Measurements from ENCODE around the gene ZBED3. TPM values are rescaled to one million over a fixed set of nuclear protein-coding genes. Genes with fewer than 3 reads are reported as not detected.

ZBED3 gene
- total and polyA plus RNA-seq, 9 of the 15 experiments (the other 6 are each of a cell fraction or from before 2014, with no cell fraction given), result 0.01 to 0.03 (median 0.01) TPM; not detected in 5

DNA sequence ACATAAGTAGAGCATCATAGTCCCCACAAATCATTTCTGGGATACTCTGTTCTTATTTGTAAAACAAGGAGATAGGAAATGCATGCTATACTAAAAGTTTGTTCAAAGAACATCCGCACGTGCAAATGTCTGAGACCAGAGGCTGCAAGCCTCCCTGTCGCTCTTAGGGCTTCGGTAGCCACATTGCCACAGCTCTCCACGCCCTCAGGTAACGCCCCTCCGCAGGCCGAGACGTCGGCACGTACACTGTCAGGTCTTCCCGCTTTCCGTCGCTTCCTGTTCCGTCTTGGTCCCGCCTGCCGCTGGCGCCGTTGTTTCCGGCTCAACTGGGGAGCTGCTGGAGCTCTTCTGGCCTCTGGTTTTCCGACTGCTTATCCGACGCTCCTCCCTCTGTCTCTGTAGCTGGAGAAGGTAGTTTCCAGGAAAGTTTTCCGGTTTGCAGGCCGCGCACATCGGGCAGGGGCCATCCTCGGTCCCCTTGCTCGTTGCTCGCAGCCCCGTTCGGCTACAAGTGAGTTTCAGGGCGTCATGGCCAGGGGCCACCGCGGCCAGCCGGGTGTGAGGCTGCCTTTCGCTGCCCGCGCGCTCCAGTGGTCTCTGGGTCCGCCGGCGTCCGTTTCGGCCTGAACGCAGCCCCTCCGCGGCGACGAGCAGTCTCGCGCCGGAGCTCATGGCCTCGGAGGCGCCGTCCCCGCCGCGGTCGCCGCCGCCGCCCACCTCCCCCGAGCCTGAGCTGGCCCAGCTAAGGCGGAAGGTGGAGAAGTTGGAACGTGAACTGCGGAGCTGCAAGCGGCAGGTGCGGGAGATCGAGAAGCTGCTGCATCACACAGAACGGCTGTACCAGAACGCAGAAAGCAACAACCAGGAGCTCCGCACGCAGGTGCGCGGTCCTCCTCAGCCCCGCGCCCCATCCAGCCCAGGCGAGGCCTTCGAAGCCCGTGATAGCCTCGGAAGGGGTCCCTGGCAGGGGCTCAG lies 56.7 kb downstream of the ZBED3 start, which contains the start of gene AGGF1 (continued):
- TF ChIP-seq HDAC8 (tag; IDR thresholded peaks at IDR 0.05) (no peak), MYNN (IDR thresholded peaks at IDR 0.05) (no peak), MYNN (CRISPR knock-in tag; IDR thresholded peaks at IDR 0.05) (no peak), SRSF3 (IDR thresholded peaks at IDR 0.05; ENCODE audit: insufficient read depth, low read length) (0 out of 2 replicates have a peak, but pooled peaks have one; percentile 35), TCFL5 (CRISPR knock-in tag; conservative IDR thresholded peaks at IDR 0.05) (no peak), RBM25 (IDR thresholded peaks at IDR 0.05; ENCODE audit: low read depth, low read length, severe bottlenecking) (no peak), ZNF212 (CRISPR knock-in tag; IDR thresholded peaks at IDR 0.05) (no peak), ZNF584 (CRISPR knock-in tag; IDR thresholded peaks at IDR 0.05; ENCODE audit: low read depth) (no peak)
- TF ChIP-seq, protein P1, sequence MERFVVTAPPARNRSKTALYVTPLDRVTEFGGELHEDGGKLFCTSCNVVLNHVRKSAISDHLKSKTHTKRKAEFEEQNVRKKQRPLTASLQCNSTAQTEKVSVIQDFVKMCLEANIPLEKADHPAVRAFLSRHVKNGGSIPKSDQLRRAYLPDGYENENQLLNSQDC (CRISPR knock-in tag; IDR thresholded peaks at IDR 0.05), result no peak
- TF ChIP-seq, protein P2, sequence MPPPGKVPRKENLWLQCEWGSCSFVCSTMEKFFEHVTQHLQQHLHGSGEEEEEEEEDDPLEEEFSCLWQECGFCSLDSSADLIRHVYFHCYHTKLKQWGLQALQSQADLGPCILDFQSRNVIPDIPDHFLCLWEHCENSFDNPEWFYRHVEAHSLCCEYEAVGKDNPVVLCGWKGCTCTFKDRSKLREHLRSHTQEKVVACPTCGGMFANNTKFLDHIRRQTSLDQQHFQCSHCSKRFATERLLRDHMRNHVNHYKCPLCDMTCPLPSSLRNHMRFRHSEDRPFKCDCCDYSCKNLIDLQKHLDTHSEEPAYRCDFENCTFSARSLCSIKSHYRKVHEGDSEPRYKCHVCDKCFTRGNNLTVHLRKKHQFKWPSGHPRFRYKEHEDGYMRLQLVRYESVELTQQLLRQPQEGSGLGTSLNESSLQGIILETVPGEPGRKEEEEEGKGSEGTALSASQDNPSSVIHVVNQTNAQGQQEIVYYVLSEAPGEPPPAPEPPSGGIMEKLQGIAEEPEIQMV (tag; conservative IDR thresholded peaks at IDR 0.05; ENCODE audit: low read depth), result no peak
- TF ChIP-seq, protein P3, sequence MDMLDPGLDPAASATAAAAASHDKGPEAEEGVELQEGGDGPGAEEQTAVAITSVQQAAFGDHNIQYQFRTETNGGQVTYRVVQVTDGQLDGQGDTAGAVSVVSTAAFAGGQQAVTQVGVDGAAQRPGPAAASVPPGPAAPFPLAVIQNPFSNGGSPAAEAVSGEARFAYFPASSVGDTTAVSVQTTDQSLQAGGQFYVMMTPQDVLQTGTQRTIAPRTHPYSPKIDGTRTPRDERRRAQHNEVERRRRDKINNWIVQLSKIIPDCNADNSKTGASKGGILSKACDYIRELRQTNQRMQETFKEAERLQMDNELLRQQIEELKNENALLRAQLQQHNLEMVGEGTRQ (CRISPR knock-in tag; IDR thresholded peaks at IDR 0.05), result no peak
- TF ChIP-seq, protein P4, sequence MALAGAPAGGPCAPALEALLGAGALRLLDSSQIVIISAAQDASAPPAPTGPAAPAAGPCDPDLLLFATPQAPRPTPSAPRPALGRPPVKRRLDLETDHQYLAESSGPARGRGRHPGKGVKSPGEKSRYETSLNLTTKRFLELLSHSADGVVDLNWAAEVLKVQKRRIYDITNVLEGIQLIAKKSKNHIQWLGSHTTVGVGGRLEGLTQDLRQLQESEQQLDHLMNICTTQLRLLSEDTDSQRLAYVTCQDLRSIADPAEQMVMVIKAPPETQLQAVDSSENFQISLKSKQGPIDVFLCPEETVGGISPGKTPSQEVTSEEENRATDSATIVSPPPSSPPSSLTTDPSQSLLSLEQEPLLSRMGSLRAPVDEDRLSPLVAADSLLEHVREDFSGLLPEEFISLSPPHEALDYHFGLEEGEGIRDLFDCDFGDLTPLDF (CRISPR knock-in tag; IDR thresholded peaks at IDR 0.05), result no peak
- TF ChIP-seq, protein P5, sequence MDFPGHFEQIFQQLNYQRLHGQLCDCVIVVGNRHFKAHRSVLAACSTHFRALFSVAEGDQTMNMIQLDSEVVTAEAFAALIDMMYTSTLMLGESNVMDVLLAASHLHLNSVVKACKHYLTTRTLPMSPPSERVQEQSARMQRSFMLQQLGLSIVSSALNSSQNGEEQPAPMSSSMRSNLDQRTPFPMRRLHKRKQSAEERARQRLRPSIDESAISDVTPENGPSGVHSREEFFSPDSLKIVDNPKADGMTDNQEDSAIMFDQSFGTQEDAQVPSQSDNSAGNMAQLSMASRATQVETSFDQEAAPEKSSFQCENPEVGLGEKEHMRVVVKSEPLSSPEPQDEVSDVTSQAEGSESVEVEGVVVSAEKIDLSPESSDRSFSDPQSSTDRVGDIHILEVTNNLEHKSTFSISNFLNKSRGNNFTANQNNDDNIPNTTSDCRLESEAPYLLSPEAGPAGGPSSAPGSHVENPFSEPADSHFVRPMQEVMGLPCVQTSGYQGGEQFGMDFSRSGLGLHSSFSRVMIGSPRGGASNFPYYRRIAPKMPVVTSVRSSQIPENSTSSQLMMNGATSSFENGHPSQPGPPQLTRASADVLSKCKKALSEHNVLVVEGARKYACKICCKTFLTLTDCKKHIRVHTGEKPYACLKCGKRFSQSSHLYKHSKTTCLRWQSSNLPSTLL (IDR thresholded peaks at IDR 0.05), result no peak
- TF ChIP-seq, protein P6, sequence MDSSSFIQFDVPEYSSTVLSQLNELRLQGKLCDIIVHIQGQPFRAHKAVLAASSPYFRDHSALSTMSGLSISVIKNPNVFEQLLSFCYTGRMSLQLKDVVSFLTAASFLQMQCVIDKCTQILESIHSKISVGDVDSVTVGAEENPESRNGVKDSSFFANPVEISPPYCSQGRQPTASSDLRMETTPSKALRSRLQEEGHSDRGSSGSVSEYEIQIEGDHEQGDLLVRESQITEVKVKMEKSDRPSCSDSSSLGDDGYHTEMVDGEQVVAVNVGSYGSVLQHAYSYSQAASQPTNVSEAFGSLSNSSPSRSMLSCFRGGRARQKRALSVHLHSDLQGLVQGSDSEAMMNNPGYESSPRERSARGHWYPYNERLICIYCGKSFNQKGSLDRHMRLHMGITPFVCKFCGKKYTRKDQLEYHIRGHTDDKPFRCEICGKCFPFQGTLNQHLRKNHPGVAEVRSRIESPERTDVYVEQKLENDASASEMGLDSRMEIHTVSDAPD (CRISPR knock-in tag; IDR thresholded peaks at IDR 0.05), result no peak
- TF ChIP-seq, protein P7, sequence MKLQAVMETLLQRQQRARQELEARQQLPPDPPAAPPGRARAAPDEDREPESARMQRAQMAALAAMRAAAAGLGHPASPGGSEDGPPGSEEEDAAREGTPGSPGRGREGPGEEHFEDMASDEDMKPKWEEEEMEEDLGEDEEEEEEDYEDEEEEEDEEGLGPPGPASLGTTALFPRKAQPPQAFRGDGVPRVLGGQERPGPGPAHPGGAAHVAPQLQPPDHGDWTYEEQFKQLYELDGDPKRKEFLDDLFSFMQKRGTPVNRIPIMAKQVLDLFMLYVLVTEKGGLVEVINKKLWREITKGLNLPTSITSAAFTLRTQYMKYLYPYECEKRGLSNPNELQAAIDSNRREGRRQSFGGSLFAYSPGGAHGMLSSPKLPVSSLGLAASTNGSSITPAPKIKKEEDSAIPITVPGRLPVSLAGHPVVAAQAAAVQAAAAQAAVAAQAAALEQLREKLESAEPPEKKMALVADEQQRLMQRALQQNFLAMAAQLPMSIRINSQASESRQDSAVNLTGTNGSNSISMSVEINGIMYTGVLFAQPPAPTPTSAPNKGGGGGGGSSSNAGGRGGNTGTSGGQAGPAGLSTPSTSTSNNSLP (IDR thresholded peaks at IDR 0.05; ENCODE audit: borderline replicate concordance, low read depth, low read length), result no peak

Data from K562 (cell line).